ENCODE results near the gene SLC7A11.

DNA sequence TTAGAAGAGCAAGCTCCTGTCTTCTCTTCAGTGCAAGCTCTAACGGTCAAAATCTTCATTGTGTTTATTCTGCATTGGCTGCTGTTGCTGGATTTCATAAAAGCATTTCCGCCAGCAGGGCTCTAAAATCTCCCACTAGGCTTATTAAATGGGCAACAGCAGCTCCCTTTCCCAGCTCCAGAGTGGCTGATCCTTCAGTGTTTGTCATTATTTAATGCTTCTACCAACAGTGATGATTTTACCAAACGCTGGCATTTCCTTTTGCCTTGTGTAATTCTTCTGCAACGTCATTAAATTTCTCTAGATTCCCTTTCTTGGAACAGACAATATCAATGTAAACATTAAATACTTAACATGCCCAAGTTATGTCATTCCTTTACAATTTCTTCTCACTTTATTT lies 20.1 kb downstream of the SLC7A11 start:
- TF ChIP-seq, protein P1, sequence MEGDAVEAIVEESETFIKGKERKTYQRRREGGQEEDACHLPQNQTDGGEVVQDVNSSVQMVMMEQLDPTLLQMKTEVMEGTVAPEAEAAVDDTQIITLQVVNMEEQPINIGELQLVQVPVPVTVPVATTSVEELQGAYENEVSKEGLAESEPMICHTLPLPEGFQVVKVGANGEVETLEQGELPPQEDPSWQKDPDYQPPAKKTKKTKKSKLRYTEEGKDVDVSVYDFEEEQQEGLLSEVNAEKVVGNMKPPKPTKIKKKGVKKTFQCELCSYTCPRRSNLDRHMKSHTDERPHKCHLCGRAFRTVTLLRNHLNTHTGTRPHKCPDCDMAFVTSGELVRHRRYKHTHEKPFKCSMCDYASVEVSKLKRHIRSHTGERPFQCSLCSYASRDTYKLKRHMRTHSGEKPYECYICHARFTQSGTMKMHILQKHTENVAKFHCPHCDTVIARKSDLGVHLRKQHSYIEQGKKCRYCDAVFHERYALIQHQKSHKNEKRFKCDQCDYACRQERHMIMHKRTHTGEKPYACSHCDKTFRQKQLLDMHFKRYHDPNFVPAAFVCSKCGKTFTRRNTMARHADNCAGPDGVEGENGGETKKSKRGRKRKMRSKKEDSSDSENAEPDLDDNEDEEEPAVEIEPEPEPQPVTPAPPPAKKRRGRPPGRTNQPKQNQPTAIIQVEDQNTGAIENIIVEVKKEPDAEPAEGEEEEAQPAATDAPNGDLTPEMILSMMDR (IDR thresholded peaks at IDR 0.05), result no peak
- TF ChIP-seq POLR2A (IDR thresholded peaks at IDR 0.05), result no peak

Measured in lower leg skin (tissue), 3 donors.